Kidney (tissue), 14 donors: ENCODE data around the gene IL3RA. TPM values are rescaled to one million over a fixed set of nuclear protein-coding genes. Genes with fewer than 3 reads are reported as not detected.
"Not testable (repeated sequence)": the region's sequence is repeated elsewhere in the genome, so short reads cannot be mapped to it uniquely, and the experiment has no call there.

Source experiments
- DNase-seq, 5 donors: peaks; one replicate each; pipeline ENCODE4 v3.0.0-alpha.2; 2013 to 2020
- FAIRE-seq: peaks from 2 replicates; lab custom pipeline; 2012; peaks lifted over from hg19 to GRCh38; lab: Jason Lieb, UNC
- H3K27ac ChIP-seq, 2 donors: one replicate each; pipeline ENCODE4 v1.7.0; 2013; ENCODE audit warnings: low read depth in 2 of 2, low read length in 2 of 2, inconsistent platforms in 1 of 2
- H3K27me3 ChIP-seq: one replicate; pipeline ENCODE4 v1.7.1; 2013; ENCODE audit warnings: low read length, inconsistent platforms; ENCODE audit not compliant: control insufficient read depth, insufficient read depth
- H3K36me3 ChIP-seq, 3 donors: one replicate each; pipeline versions ENCODE4 v1.7.0 to v1.7.1; 2013; ENCODE audit warnings: low read length in 3 of 3, control low read depth in 1 of 3, inconsistent platforms in 1 of 3; ENCODE audit not compliant: insufficient read depth in 3 of 3, control insufficient read depth in 2 of 3
- H3K4me1 ChIP-seq, 3 donors: one replicate each; pipeline versions ENCODE4 v1.7.0 to v1.7.1; 2013; ENCODE audit warnings: low read length in 3 of 3, inconsistent platforms in 1 of 3, low read depth in 1 of 3; ENCODE audit not compliant: control insufficient read depth in 2 of 3, insufficient read depth in 2 of 3
- H3K4me3 ChIP-seq, 3 donors: one replicate each; pipeline versions ENCODE4 v1.7.0 to v1.8.1; 2013; ENCODE audit warnings: low read length in 3 of 3, control low read depth in 1 of 3, inconsistent platforms in 1 of 3
- H3K9ac ChIP-seq, 3 donors: one replicate each; pipeline versions ENCODE4 v1.7.0 to v1.7.1; 2013; ENCODE audit warnings: low read length in 3 of 3, control low read depth in 1 of 3, inconsistent platforms in 1 of 3
- H3K9me3 ChIP-seq, 3 donors: one replicate each; pipeline versions ENCODE4 v1.7.0 to v1.7.1; 2013; ENCODE audit warnings: low read length in 3 of 3, control low read depth in 1 of 3, inconsistent platforms in 1 of 3; ENCODE audit not compliant: control insufficient read depth in 2 of 3, insufficient read depth in 1 of 3
- intact Hi-C: fragments of 100-400 bp; cut with DNase I; formaldehyde crosslinking; loops from one replicate; pipeline ENCODE4 v1.11.1; 2022
- polyA plus RNA-seq: library from polyadenylated mRNA; stranded (reverse); fragments of 350-450 nt; fragmentation: Illumina TruSeq; extraction: RNeasy Lipid Tissue Mini Kit (QIAGEN cat#74804); gene quantifications from one replicate; pipeline ENCODE4 v1.2.3, GENCODE V29; 2014; ENCODE audit warnings: low read depth, low replicate concordance; ENCODE audit not compliant: insufficient read depth
- total RNA-seq: library from RNA; stranded (reverse); fragmentation: NEBNext Ultra II Directional; extraction: Animal tissue kit (Norgen Biotek cat#: 25700); gene quantifications from one replicate; pipeline ENCODE4 v1.2.1, GENCODE V29; 2021
- TF ChIP-seq, protein P1 (sequence below): IDR thresholded peaks from 3 replicates; pipeline ENCODE4 v1.5.1; 2012; ENCODE audit warnings: mild to moderate bottlenecking, moderate library complexity, borderline replicate concordance; ENCODE audit not compliant: insufficient read depth; ENCODE audit errors: extremely low read depth
- donor health status: control.
- donor health status: control.
- donor health status: control.
- donor health status: control.
- donor health status: control.
- donor health status: DM: yes; HTN: yes; CAD: no.
- donor health status: Normal renal cell carcinoma (clear cell type).

IL3RA gene
- total and polyA plus RNA-seq, 2 donors from 2014 or later = 4.6 to 10.2 TPM

DNA sequence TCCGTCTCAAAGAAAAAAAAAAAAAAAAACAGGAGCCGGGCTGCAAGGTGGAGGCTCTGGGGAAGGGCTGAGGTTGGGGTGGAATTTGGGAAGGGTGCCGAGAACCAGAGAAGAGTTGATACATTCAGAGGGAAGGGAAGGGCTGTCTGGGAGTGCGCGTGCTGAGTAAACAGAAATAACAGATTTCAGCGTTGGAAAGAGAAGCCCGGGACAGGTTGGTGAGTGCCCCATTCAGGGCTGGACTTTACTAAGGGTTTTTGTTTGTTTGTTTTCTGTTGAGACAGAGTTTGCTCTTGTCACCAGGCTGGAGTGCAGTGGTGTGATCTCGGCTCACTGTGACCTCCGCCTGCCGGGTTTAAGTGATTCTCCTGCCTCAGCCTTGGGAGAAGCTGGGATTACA, 1.7 kb upstream of the IL3RA start:
- H3K9me3 ChIP-seq = no peaks in the 10 kb centered on the region
- H3K27ac ChIP-seq = no peak overlapping the region
- H3K9ac ChIP-seq = no peak overlapping the region
- TF ChIP-seq, protein P1, sequence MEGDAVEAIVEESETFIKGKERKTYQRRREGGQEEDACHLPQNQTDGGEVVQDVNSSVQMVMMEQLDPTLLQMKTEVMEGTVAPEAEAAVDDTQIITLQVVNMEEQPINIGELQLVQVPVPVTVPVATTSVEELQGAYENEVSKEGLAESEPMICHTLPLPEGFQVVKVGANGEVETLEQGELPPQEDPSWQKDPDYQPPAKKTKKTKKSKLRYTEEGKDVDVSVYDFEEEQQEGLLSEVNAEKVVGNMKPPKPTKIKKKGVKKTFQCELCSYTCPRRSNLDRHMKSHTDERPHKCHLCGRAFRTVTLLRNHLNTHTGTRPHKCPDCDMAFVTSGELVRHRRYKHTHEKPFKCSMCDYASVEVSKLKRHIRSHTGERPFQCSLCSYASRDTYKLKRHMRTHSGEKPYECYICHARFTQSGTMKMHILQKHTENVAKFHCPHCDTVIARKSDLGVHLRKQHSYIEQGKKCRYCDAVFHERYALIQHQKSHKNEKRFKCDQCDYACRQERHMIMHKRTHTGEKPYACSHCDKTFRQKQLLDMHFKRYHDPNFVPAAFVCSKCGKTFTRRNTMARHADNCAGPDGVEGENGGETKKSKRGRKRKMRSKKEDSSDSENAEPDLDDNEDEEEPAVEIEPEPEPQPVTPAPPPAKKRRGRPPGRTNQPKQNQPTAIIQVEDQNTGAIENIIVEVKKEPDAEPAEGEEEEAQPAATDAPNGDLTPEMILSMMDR = no peak
- H3K4me1 ChIP-seq = peaks cover 0 to 3% (median 0%) of the 10 kb centered on the region in 3 donors
- DNase-seq = peak in 1 of 5 donors; percentile 12
- intact Hi-C loops = no loop called here
- H3K4me3 ChIP-seq = no peak overlapping the region
- no peaks in the 10 kb centered on the region for H3K27me3 ChIP-seq
- no peak for FAIRE-seq
- H3K36me3 ChIP-seq = no peaks in the 10 kb centered on the region

DNA sequence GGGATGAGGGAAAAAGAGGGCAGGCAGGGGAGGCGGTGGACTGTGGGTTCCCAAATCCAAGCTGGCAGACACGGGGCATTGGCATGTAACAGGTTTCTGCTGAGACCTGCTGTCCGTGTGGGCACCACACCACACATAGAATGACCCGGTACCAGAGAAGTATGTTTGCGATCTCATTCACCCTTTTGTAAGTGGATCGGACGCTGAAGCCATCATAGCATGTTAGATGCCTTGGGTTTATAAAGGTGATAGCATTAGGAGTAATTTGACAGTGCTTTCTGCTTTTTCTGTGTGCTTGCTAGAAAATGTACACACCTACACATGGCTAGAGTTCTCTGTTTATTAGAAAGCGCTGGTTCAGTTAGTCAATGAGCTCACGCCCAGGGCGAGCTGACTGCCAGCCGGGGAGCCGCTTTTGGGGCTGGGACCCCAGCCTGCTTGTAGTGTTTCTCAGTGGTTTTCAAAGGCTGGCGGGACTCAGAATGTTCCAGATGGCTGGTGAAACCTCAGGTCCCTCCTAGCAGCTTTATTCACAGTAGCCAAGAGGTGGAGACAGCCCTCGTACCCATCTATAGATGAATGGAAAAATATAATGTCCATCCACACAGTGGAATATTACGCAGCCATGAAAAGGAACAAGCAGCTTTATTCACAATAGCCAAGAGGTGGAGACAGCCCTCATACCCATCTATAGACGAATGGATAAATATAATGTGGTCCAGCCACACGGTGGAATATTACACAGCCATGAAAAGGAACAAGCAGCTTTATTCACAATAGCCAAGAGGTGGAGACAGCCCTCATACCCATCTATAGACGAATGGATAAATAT, 579 bp downstream of the IL3RA start:
- Histone ChIP-seq H3K27me3 (no peaks in the 10 kb centered on the region), H3K36me3 (no peaks in the 10 kb centered on the region), H3K4me3 (peak overlapping the region; percentile 33 to 64 (median 55)), H3K9ac (peak overlapping the region in 2 of 3 donors; percentile 27 to 82), H3K4me1 (peaks cover 0 to 3% (median 0%) of the 10 kb centered on the region in 3 donors), H3K9me3 (no peaks in the 10 kb centered on the region), H3K27ac (peak overlapping the region; percentile 33 to 45)
- intact Hi-C loops = no loop called here
- peak in 1 of 5 donors; percentile 30 for DNase-seq
- no peak for FAIRE-seq
- TF ChIP-seq, protein P1 = no peak

DNA sequence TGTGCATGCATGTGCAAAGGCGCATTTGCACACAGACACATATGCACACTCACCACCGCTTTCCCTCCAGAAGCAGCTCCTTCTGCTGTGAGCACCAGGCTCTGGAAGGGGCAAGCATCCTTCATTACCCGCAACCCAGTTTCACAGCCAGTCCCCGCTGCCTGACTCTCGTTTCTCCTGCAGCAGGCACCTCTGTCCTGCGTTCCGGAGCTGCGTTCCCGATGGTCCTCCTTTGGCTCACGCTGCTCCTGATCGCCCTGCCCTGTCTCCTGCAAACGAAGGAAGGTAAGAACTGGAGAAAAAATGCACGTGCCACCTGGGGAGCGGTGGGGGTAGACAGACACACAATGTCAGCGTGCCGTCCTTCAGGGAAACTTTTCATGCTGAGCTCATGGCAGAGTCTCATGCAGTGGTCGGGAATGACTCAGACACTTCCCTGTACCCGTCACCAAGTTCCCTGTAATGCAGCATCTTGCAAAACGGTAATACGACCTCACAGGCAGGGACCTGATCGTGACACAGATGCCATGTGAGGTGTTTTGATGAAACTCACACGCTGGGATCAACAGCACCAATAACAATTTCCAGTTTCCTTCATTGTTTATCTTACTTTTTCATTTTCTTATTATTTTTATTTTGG, 5.1 kb downstream of the IL3RA start:
- no peaks in the 10 kb centered on the region for H3K27me3 ChIP-seq
- TF ChIP-seq, protein P1 = no peak
- no peaks in the 10 kb centered on the region for H3K36me3 ChIP-seq
- no peak overlapping the region for H3K9ac ChIP-seq
- peaks cover 0 to 3% (median 0%) of the 10 kb centered on the region in 3 donors for H3K4me1 ChIP-seq
- DNase-seq (peak in 1 of 5 donors; percentile 41), FAIRE-seq (no peak)
- H3K4me3 ChIP-seq = no peak overlapping the region
- H3K9me3 ChIP-seq = no peaks in the 10 kb centered on the region
- intact Hi-C loops = no loop called here
- H3K27ac ChIP-seq = no peak overlapping the region

DNA sequence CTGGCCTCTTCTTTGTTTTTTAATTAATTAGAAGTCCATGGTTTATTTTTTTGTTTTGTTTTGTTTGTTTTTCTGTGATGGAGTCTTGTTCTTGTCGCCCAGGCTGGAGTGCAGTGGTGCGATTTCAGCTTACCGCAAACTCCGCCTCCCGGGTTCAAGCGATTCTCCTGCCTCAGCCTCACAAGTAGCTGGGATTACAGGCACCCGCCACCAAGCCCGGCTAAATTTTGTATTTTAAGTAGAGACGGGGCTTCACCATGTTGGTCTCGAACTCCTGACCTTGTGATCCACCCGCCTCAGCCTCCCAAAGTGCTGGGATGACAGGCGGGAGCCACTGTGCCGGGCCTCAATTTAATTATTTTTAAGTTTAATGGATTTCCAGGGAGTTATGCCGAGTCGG, 13.0 kb downstream of the IL3RA start:
- intact Hi-C loops, H3K9me3 ChIP-seq, H3K4me1 ChIP-seq, FAIRE-seq, H3K9ac ChIP-seq, H3K36me3 ChIP-seq, H3K27ac ChIP-seq, H3K27me3 ChIP-seq, H3K4me3 ChIP-seq: not testable (repeated sequence)
- DNase-seq = peak in 1 of 5 donors; percentile 44
